Measurements from ENCODE around the gene INS. TPM values are rescaled to one million over a fixed set of nuclear protein-coding genes. Genes with fewer than 3 reads are reported as not detected.

INS gene
- total and polyA plus RNA-seq, 2 of the 8 experiments (the other 6 are each of a cell fraction or from before 2014, with no cell fraction given): not detected

GRCh38 chr11:2149864-2150847 lies 10.9 kb downstream of the INS start (continued):
- TF ChIP-seq EP300 (IDR thresholded peaks at IDR 0.05; ENCODE audit: borderline replicate concordance in 1 of 2, low read depth in 2 of 2, low read length in 2 of 2) (no peak), GTF2F1 (IDR thresholded peaks at IDR 0.05; ENCODE audit: borderline replicate concordance, low read depth, low read length) (no peak), ATF2 (IDR thresholded peaks at IDR 0.05; ENCODE audit: low read length) (no peak), CEBPB (IDR thresholded peaks at IDR 0.05; ENCODE audit: low read depth, low read length) (no peak), RBBP5 (IDR thresholded peaks at IDR 0.05; ENCODE audit: borderline replicate concordance, low read depth, low read length) (no peak), RAD21 (IDR thresholded peaks at IDR 0.05 in 1 of 2, conservative IDR thresholded peaks at IDR 0.05 in 1 of 2; ENCODE audit: low read depth in 2 of 2, low read length in 2 of 2) (peak; percentile 87 to 94), POLR2AphosphoS5 (IDR thresholded peaks at IDR 0.05; ENCODE audit: low read depth, low read length) (no peak)

Measured in H1 (cell line).